ENCODE measurements around the gene IL1RAP.
"Not testable (repeated sequence)": the region's sequence is repeated elsewhere in the genome, so short reads cannot be mapped to it uniquely, and the experiment has no call there.

GRCh38 chr3:190518531-190518930, 4.6 kb downstream of the IL1RAP start:
- not testable (repeated sequence) for TF ChIP-seq CTCF (conservative IDR thresholded peaks at IDR 0.05; ENCODE audit: low read depth in 2 of 2); EZH2phosphoT487 (IDR thresholded peaks at IDR 0.05; ENCODE audit: unreplicated experiment); EZH2 (IDR thresholded peaks at IDR 0.05; ENCODE audit: low read depth, unreplicated experiment); POLR2AphosphoS5 (IDR thresholded peaks at IDR 0.05; ENCODE audit: low read depth); CREB1 (CRISPR knock-in tag; IDR thresholded peaks at IDR 0.05; ENCODE audit: low read depth); ETS1 (IDR thresholded peaks at IDR 0.05); REST (IDR thresholded peaks at IDR 0.05; ENCODE audit: unreplicated experiment); STAT1 (IDR thresholded peaks at IDR 0.05; ENCODE audit: unreplicated experiment); NANOG (IDR thresholded peaks at IDR 0.05; ENCODE audit: borderline replicate concordance)
